Neuron (in vitro differentiated cells): ENCODE results near the gene RAB3C.

Source experiments
- H2AFZ ChIP-seq: one replicate; pipeline ENCODE4 v1.6.1; 2013; ENCODE audit warnings: low read depth, mild to moderate bottlenecking, inconsistent platforms, low read length, moderate library complexity
- H3K27me3 ChIP-seq: one replicate; pipeline ENCODE4 v1.6.1; 2013; ENCODE audit warnings: low read length; ENCODE audit not compliant: insufficient read depth
- H3K36me3 ChIP-seq: one replicate; pipeline ENCODE4 v1.6.1; 2013; ENCODE audit warnings: low read length; ENCODE audit not compliant: insufficient read depth
- H3K4me1 ChIP-seq: one replicate; pipeline ENCODE4 v1.6.1; 2013; ENCODE audit warnings: low read length; ENCODE audit not compliant: insufficient read depth
- H3K4me3 ChIP-seq: 2 replicates; pipeline ENCODE4 v1.5.1; 2013; ENCODE audit warnings: mild to moderate bottlenecking, low read length, moderate library complexity
- H3K9me3 ChIP-seq: one replicate; pipeline ENCODE4 v1.6.1; 2013; ENCODE audit warnings: low read length

The RAB3C gene

DNA sequence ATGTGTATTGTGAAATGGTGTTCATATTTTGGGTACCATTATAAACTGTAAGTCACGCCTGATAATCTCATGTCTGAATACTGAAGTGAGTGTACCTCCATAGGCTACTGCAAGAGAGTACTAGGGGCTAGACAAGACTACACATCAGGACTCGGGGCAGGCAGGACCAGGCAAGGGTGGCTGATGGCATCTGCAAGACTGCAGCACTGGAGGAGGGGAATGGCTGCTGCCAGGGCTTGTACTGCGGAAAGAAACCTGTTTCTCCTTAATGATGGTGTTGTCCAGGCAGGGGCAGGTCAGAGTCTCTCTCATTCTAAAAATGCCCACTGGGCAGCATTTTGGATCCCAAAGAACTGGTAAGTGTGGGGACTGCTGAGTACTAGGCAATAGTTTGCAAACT, 172.5 kb downstream of the RAB3C start:
- Histone ChIP-seq H3K4me1 (no peaks in the 10 kb centered on the region), H2AFZ (no peak overlapping the region), H3K27me3 (no peaks in the 10 kb centered on the region), H3K4me3 (no peak overlapping the region), H3K9me3 (no peaks in the 10 kb centered on the region), H3K36me3 (no peaks in the 10 kb centered on the region)

DNA sequence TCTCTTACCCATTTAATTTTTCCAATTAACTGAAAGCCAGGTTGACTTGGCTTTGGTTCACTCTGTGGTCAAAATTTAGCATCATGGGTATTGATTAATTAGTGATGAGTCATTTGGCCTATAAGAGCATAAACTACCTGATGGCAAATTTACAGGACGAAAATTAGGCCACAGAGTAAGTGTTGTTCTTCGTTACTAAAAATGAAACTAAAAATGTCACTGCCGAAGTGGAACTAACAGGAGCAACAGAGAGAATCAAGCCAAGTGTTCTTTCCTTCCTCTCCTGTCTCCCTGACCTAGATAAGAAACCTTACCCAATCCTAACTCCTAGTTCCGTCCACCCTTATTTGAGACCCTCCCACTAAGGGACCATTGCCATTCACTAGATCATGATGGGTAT, 176.9 kb downstream of the RAB3C start:
- Histone ChIP-seq H3K36me3 (no peaks in the 10 kb centered on the region), H3K4me1 (peaks cover 6% of the 10 kb centered on the region), H2AFZ (no peak overlapping the region), H3K9me3 (no peaks in the 10 kb centered on the region), H3K27me3 (no peaks in the 10 kb centered on the region), H3K4me3 (no peak overlapping the region)

- Histone ChIP-seq H3K9me3 (no peaks in the 10 kb centered on the region), H3K4me3 (no peak overlapping the region), H3K27me3 (no peaks in the 10 kb centered on the region)
Observed at GRCh38 chr5:58760222-58760621, 177.3 kb downstream of the RAB3C start.

DNA sequence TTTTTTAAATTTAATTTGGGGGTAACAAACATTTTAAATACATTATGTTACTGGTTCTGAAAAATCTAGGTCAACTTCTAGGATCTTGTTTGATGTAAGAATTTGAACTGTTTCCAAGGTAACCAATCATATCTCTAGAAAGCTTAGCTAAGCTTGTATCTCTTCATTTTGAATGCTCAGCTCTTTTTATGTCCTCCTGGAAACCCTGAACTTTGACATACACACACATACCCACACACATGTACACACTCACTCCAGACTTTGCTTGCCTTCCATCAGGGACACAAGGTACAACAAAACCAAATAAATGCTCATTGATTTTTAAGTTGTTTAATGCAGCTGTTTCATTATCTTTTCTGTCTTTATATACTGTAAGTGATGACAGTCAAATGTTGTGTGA, 178.5 kb downstream of the RAB3C start:
- Histone ChIP-seq H3K36me3 (no peaks in the 10 kb centered on the region), H3K4me3 (no peak overlapping the region), H3K4me1 (peaks cover 6% of the 10 kb centered on the region), H2AFZ (no peak overlapping the region), H3K9me3 (no peaks in the 10 kb centered on the region), H3K27me3 (no peaks in the 10 kb centered on the region)

More at GRCh38 chr5:58760222-58760621, 177.3 kb downstream of the RAB3C start:
- no peak overlapping the region for H2AFZ ChIP-seq
- peaks cover 6% of the 10 kb centered on the region for H3K4me1 ChIP-seq
- no peaks in the 10 kb centered on the region for H3K36me3 ChIP-seq

DNA sequence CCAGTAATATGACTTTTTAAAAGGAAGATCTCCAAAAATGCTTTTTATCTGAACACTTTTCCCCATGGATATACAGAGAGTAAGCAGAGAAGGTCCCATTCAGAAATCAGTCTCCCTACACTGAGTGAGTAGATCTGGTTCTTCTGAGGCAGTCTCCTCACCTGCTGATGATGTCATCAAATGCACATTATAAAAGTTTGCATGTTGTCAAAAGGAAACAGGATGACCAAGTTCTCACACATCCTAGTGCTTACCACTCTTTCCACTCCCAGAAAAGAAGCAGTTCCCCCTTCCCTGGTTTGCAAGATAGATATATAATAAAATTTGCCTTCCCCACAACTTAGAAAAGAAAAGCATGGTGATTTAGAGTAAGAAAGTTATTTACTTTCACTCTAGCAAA, 180.5 kb downstream of the RAB3C start:
- H3K4me1 ChIP-seq: peaks cover 6% of the 10 kb centered on the region
- no peaks in the 10 kb centered on the region for H3K27me3 ChIP-seq
- no peak overlapping the region for H3K4me3 ChIP-seq
- H3K9me3 ChIP-seq: no peaks in the 10 kb centered on the region
- H2AFZ ChIP-seq: no peak overlapping the region
- H3K36me3 ChIP-seq: no peaks in the 10 kb centered on the region

DNA sequence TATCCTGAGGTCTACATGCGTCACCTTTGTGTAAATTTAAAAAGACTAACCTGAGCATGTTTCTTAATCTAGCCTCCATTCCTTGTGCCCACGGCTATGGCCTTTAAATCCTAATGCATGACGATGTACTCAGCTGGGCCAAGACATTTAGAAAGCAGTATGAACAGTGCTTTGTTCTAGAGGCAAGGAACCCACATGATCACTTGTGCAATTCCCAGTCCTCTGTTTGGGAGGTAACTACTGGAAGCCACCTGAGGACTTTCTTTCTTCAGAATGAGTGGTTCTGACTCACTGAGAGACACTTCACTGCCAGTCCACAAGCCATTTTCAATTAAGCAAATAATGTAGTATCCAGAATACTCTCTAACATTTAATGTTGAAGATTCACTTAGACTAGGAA, 181.3 kb downstream of the RAB3C start:
- Histone ChIP-seq H3K27me3 (no peaks in the 10 kb centered on the region), H2AFZ (no peak overlapping the region), H3K36me3 (no peaks in the 10 kb centered on the region), H3K9me3 (no peaks in the 10 kb centered on the region), H3K4me1 (peaks cover 6% of the 10 kb centered on the region), H3K4me3 (no peak overlapping the region)

- no peaks in the 10 kb centered on the region for H3K9me3 ChIP-seq
- H3K4me1 ChIP-seq: peaks cover 6% of the 10 kb centered on the region
- H3K27me3 ChIP-seq: no peaks in the 10 kb centered on the region
- H3K4me3 ChIP-seq: no peak overlapping the region
- no peaks in the 10 kb centered on the region for H3K36me3 ChIP-seq
- H2AFZ ChIP-seq: no peak overlapping the region
Observed at GRCh38 chr5:58765058-58765457, 182.2 kb downstream of the RAB3C start.

- Histone ChIP-seq H3K27me3 (no peaks in the 10 kb centered on the region), H3K9me3 (no peaks in the 10 kb centered on the region)
Observed at GRCh38 chr5:58767104-58767503, 184.2 kb downstream of the RAB3C start.

GRCh38 chr5:58770136-58770535, 187.3 kb downstream of the RAB3C start:
- no peaks in the 10 kb centered on the region for H3K27me3 ChIP-seq
- no peak overlapping the region for H3K4me3 ChIP-seq
- H3K4me1 ChIP-seq: no peaks in the 10 kb centered on the region
- H3K36me3 ChIP-seq: no peaks in the 10 kb centered on the region
- H2AFZ ChIP-seq: no peak overlapping the region
- no peaks in the 10 kb centered on the region for H3K9me3 ChIP-seq

More at GRCh38 chr5:58767104-58767503, 184.2 kb downstream of the RAB3C start:
- Histone ChIP-seq H3K4me3 (no peak overlapping the region), H3K4me1 (no peaks in the 10 kb centered on the region), H3K36me3 (no peaks in the 10 kb centered on the region), H2AFZ (no peak overlapping the region)

DNA sequence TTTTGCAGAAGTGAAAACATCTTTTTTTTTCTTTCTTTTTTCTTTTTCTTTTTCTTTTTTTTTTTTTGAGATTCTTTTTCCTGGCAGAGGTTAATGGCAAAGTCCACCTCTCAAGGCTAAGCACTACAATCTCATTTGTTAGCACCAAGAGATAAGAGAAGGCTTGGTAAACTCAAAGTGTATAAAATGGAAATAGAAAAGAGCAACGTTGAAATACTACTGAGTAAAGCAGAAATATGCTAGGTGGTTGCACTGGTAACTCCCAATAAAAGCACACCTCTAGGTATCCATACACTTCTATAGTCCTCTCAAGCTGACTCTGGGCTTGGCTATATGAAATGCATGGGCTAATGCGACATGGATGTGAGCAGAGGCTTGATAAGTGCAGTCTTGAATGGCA, 188.9 kb downstream of the RAB3C start:
- Histone ChIP-seq H2AFZ (no peak overlapping the region), H3K27me3 (no peaks in the 10 kb centered on the region), H3K4me1 (no peaks in the 10 kb centered on the region), H3K9me3 (no peaks in the 10 kb centered on the region), H3K36me3 (no peaks in the 10 kb centered on the region), H3K4me3 (no peak overlapping the region)

- H3K27me3 ChIP-seq: no peaks in the 10 kb centered on the region
- H3K36me3 ChIP-seq: no peaks in the 10 kb centered on the region
- H3K4me3 ChIP-seq: no peak overlapping the region
- H3K4me1 ChIP-seq: no peaks in the 10 kb centered on the region
- no peak overlapping the region for H2AFZ ChIP-seq
- no peaks in the 10 kb centered on the region for H3K9me3 ChIP-seq
Observed at GRCh38 chr5:58773744-58774441, 191.0 kb downstream of the RAB3C start.

- Histone ChIP-seq H3K4me1 (no peaks in the 10 kb centered on the region), H3K4me3 (no peak overlapping the region), H3K27me3 (no peaks in the 10 kb centered on the region), H2AFZ (no peak overlapping the region), H3K36me3 (no peaks in the 10 kb centered on the region), H3K9me3 (no peaks in the 10 kb centered on the region)
Observed at GRCh38 chr5:58774937-58775336, 192.1 kb downstream of the RAB3C start.

GRCh38 chr5:58775701-58776262, 192.9 kb downstream of the RAB3C start:
- H2AFZ ChIP-seq: no peak overlapping the region
- H3K27me3 ChIP-seq: no peaks in the 10 kb centered on the region
- no peak overlapping the region for H3K4me3 ChIP-seq
- H3K4me1 ChIP-seq: no peaks in the 10 kb centered on the region
- H3K36me3 ChIP-seq: no peaks in the 10 kb centered on the region
- H3K9me3 ChIP-seq: no peaks in the 10 kb centered on the region

DNA sequence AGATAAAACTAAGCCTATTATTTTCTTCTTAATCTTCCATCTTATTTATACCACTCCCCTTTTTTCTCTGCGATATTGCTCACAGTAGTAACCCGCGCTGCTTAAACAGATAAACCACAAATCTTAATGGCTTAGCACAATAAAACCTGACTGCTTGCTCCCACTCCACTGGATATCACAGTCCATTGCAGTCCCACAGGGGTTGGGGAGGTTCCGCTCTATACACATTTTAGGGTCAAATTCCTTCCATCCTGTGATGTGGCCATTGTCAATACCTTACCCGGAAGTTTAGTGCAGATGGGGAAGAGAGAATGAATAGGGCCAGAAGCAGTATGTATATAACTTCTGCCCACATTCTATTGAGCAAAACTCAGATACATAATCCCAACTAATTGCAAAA, 193.7 kb downstream of the RAB3C start:
- no peaks in the 10 kb centered on the region for H3K9me3 ChIP-seq
- H2AFZ ChIP-seq: no peak overlapping the region
- H3K4me3 ChIP-seq: no peak overlapping the region
- H3K4me1 ChIP-seq: no peaks in the 10 kb centered on the region
- no peaks in the 10 kb centered on the region for H3K27me3 ChIP-seq
- no peaks in the 10 kb centered on the region for H3K36me3 ChIP-seq
